GM19239 (cell line): ENCODE measurements around the gene PPP1R16B.
A peak's percentile ranks its signal among the peaks of the same experiment; 100 is the strongest.
"Not testable (repeated sequence)": the region's sequence is repeated elsewhere in the genome, so short reads cannot be mapped to it uniquely, and the experiment has no call there.

Experiments
- DNase-seq: peaks from one replicate; pipeline ENCODE4 v3.0.0; 2011; ENCODE audit warnings: low spot score; ENCODE audit not compliant: insufficient read length
- FAIRE-seq: peaks from 2 replicates; lab custom pipeline; 2011; peaks lifted over from hg19 to GRCh38; lab: Jason Lieb, UNC

PPP1R16B gene

DNA sequence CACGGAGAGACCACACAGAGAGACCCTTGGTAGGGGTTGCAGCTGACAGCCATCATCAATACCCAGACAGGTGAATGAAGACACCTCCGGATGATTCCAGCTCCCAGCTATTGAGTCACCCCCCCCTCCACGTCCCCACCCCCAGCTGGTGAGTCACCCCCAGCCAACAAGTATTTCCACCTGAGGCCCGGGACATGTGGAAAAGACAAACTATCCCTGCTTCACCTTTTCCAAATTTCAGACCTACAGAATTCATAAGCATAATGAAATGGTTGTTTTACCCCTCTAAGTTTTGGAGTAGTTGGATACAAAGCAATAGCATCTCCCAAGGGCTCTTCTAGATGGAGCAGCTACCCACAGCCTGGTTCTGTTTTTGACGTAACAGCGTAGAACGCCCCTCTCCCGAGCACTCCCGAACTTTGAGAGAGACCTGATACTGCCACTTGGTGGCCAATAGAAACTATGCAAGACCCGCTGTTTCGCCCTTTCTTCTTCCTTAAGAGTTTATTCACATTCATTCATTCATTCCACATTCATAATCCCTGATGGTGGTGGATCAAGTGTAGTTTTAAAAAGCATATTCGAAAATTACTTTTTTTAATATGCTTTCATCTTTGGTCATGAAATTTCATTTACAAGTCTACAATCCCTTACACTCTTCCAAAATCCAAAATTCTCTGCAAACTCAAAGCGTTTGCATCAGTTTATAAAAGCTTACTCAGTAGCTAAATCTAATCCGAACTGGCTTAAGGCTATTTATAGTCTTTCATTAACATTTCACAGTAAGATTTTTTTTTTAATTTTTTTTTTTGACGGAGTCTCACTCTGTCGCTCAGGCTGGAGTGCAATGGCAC, 15.1 kb upstream of the PPP1R16B start:
- FAIRE-seq (no peak), DNase-seq (no peak)

DNA sequence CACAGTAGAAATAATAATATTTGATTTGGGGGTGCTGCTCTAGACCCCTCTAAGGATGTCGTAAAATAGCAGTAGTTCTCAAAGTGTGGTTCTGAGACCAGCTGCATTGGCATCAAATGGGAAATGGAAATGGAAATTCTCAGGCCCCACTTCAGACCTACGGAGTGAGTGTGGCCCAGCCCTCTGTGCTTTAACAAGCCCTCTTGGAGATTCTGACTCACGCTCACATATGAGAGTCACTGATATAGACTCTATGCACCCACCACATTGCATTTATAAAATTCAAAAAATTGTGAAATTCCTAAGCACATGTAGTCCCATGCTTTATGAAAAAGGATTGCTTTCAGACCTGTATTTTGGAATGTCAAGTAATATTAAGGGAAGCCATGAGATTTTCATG, 14.2 kb upstream of the PPP1R16B start:
- no peak for FAIRE-seq
- DNase-seq: no peak

DNA sequence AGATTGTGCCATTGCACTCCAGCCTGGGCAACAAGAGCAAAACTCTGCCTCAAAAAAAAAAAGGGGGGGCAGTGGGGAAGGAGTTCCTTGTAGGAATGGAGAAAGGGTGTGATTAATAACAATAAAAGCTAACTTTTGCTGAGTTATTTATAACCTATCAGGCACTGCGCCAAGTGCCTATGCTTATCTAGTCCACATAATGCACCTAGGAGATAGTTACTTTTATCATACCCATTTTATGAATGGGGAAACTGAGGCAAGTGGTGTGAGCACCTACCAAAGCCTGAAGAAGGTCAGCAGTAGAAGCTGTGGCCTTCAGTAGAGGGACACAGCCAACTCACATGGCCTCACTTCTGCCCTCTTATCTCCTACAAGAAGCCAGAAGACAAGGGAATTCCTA, 13.6 kb upstream of the PPP1R16B start:
- DNase-seq (no peak), FAIRE-seq (no peak)

DNA sequence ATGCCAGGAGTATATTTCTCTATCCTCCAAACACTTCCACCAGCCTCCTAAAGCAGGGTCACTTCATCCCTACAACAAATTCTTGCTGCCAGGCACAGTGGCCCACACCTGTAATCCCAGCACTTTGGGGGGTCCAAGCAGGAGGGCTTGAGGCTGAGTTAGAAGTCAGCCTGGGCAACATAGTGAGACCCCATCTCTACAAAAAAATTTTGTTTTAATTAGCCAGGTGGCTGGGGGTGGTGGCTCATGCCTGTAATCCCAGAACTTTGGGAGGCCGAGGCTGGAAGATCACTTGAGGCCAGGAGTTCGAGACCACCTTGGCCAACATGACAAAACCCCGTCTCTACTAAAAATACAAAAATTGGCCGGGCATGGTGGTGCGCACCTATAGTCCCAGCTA, 11.4 kb upstream of the PPP1R16B start:
- not testable (repeated sequence) for FAIRE-seq, DNase-seq

DNA sequence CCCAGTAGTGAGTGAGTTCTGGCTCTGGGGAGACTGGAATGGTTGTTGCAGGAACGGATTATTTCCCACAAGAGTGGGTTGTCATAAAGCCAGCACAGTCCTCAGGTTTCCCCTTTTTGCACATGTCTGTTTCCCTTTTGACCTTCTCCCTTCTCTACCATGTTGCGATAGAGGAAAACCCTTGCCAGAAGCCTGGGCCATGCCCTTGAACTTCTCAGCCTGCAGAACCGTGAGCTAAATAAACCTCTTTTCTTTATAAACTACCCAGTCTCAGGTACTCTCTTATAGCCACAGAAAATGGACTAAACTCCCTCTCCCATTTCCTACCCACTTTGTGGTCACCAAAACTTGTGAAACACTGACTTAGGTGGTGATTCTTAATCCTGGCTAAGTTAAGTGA, 7.2 kb upstream of the PPP1R16B start:
- no peak for DNase-seq
- FAIRE-seq: no peak

DNA sequence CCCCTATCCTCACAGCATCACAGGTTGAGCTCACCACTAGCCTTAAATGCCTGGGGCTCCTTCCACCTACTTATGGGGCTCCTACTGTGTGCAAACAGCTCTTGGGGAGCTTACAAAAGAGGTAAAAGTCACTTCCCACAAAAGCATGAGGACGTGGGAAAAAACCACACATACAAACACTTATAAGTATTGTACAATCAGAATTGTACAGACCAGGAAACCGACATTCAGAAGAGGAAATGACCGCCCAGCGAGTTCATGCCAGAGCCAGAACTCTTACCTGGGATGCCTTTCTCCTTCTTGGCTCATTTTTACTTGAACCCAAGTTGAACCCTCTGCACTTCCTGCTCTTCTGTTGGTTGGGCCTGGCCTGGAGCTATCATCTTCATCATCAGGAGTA, 6.3 kb upstream of the PPP1R16B start:
- FAIRE-seq (no peak), DNase-seq (no peak)

DNA sequence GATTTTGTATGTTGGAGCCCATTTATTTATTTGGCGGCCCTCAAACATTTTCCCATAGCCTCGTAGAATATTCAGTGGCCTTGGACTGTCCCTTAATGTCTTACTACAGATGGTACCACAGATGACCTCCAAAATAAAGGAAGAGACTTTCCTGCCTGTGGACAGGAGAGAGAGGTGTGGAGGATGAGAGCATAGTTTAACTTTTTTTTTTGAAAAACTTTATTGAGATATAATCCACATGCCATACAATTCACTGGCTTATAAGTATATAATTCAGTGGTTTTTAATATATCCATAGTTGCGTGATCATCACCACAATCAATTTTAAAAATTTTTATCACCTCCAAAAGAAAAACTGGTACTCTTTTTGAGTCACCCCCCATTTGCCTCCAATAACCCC, 4.6 kb upstream of the PPP1R16B start:
- FAIRE-seq (no peak), DNase-seq (no peak)

DNA sequence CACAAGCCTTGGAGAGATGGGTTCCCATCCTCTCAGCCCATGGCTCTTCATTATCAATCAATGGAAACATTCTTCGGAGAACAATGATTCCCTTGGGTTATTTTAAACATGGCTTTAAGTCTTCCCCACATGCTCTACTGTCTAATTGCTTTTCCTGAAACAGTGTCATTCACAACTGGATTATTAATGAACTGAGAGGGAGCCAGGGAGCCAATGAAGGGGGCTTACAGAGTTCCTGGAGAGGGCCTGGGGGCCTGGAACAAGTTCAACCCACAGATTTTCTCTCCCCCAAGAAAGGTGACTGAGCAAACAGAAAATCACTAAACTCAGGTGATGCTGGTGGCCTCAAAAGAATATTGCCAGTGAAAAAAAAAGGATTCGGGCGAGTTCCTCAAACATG, 1.3 kb upstream of the PPP1R16B start:
- peak; percentile 26 for FAIRE-seq

DNA sequence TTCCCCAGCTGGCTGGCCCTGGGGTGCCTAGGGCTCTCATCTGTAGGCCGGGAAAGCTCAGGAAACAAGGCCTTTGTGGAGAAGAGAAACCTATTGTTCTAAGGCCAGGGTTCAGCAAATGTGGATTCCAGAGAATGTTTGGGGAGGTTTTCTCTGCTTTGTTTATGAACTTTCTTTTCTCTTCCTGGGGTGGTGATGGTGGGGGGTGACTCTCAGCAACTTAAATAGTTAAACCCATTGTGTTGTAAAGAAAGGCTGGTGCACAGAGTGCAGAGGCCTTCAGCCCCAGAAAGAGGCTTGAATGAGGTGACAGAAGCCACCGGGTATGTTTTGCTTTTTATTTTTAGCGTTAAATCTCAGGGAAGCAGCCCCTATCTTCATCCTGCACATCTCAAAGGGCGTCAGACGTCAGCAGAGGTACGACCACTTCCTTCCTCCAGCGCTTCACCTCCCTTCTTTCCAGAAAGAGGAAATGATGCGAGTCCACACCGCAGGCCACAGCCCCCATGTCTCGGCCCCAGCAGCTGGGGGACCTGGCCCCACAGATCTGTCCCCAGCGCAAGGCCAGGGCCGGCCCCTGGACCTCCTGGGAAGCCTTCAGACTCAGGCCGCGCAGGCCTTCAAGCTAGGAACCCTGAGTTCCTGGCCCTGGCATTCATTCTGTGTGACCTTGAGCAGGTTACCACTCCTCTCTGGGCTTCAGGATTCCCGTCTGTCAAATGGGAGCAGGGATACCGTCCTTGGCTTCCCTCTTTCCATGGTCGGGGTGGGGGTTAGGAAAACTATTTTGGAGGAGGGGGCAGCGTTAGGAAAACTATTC, 605 bp upstream of the PPP1R16B start:
- DNase-seq: peak; percentile 46
- FAIRE-seq: peak; percentile 97

More for the DNA sequence above, 1.3 kb upstream of the PPP1R16B start:
- no peak for DNase-seq

DNA sequence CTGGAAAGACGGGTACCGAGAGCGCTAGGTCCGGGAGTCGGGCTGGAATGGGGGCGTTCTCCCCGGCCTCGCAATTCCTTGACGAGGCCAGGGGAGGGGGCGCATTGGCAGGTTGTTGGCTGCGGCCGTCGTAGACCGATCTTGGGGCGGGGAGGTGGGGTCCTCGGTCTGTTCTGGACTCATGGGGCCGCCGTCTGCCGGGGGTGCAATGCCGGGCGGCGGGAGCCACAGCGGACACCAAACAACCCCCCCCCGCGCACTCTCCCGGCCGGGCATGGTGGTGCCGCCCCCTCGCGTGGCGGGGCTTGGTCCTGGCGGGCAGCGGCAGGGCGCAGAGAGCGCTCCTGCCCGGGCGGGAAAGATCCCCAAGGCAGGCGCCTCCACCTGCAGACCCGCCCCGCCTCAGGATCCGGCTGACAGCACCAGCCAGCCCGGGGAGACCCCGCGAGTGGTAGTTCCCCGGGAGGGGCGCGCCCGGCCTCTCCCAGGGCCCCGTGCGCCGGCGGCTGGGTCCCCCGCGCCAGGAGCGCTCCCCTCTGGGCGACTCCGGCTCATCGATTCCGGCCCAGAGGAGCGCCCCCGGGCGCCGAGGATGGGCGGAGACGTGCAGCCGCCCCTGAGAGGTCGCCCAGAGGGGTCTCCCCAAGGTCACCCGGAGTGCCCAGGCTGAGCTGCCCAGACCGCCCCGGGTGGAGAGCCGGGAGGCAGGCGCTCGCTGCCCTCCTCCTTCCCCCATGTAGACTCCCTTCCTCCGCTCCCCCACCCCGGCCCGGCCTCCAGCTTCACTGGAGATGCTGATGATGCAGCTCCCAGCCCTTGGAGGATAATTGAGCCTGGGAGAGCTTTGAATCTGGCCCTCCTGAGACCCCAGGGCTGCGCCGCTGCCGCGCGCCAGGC, 709 bp downstream of the PPP1R16B start:
- FAIRE-seq: no peak
- DNase-seq: no peak

DNA sequence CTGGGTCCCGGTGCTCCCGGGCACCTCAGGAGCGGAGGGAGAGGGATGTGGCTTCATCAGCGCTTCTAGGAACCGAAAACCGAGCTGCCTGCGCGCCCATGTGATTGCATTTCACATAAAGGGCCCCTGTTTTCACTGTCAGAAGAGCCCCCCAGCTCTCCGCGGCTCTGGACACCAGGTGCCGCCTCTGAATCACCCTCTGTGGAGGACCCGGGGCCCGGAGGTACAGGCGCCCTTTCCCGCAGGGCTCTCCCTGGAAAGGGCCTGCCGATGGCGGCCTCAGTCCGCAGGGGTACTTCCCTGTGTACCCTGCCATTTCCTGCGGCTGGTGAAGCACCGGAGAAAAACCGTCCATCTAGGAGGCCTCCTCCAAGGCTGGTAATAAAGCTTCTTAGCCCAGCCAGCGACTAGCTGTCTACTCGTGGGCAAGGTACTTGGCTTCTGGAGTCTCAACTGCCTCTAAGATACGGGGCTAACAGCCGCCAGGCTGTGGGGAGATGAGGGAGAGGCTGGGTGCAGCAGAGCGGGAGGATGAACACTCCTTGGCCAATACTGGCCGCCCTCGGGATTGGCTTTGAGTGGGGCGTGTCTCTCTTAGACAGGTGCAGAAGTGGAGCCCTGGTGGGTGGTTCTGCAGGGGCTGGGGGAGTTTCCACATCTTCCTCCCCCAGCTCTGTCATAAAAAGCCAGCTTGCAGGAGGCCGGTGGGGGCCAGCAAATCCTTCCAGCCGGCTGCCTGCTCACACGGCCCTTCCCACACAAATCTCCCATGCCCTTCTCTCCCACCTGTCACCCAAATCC, 1.6 kb downstream of the PPP1R16B start:
- no peak for DNase-seq

DNA sequence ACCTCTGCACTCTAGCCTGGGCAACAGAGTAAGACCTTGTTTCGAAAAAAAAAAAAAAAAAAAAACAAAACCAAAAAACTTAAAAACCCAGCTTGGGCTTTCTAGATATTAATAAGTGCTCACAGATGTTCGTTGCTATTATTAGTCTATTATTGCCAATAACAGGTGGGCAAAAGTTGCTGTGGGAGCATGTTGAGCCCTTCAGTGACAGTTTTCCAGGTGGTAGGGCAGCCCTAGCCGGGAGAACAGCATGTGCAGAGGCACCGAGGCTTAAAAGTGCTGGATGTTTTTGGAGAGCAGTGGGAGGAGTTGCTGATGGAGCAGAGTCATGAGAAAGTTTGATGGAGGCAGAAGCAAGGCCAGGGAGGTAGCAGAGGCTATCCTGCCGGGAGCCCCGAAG, 4.4 kb downstream of the PPP1R16B start:
- DNase-seq (no peak), FAIRE-seq (peak; percentile 73)

More for the DNA sequence above, 1.6 kb downstream of the PPP1R16B start:
- peak; percentile 86 for FAIRE-seq

DNA sequence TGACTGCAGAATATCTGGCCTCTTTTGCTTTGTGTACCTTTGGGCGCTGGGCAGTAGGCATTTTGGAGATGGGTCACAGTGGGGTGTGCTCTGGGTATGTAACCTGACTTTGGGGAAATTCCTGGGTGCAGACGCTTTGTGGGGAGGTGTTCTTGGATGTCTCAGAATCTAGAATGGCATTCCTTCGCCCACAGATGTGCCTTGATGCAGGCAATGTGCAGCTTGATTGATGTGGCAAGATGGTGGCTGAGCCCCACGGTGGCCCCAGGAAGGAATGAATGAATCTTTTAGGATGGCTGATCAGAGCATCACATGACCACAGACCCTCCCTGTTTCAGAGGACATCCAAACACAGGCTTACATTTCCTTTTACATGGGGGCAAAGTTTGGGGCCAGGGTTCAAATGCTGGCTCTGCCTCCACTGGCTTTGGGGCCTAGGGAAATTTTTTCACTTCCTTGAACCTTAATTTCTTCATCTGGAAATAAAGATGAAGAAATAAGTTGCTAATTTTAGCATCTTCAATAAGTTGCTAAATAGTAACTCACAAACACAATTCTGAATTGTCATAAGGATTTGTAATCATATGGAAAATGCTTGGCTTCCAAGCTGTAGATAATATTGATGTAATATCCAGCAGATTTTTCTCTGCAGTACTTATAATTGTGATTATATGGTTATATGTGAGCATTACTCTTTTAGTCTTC, 5.6 kb downstream of the PPP1R16B start:
- DNase-seq: no peak
- FAIRE-seq: peak; percentile 55

DNA sequence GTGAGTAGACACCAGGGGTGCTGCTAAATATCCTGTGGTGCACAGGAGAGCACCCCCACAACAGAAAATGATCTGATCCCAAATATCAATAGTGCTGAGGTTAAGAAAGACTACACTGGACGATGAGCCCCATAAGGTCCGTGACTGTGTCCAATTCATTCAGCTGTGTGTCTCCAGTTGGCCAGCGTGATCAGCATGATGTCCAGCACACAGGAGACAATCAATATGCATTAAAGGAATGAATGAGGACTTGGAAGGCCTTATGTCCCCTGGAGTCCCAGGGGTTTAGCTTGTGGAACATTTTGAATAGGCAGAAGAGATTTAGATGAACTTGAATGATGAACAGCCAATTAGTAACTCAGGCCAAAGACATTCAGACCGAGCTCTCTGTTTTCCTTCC, 6.3 kb downstream of the PPP1R16B start:
- DNase-seq (no peak), FAIRE-seq (peak; percentile 21)

DNA sequence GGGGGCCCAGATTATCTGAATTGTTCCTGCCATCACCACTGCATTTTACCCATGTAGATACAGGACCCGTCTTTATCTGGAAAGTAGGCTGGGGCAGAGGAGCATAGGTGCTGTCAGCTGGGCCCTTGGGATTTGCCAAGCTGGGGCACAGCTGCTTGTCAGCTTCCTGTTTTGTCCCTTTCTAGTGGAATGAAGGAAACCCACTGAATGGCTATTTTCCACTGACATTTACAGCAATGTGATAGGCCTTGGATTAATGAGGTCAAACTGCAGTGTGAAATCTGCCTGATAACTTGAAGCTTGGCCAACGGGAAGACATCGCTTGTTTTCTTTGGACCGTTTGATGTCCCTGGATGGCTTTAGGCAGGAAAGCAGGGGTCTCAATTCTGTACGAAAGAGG, 6.7 kb downstream of the PPP1R16B start:
- FAIRE-seq: peak; percentile 73
- no peak for DNase-seq

DNA sequence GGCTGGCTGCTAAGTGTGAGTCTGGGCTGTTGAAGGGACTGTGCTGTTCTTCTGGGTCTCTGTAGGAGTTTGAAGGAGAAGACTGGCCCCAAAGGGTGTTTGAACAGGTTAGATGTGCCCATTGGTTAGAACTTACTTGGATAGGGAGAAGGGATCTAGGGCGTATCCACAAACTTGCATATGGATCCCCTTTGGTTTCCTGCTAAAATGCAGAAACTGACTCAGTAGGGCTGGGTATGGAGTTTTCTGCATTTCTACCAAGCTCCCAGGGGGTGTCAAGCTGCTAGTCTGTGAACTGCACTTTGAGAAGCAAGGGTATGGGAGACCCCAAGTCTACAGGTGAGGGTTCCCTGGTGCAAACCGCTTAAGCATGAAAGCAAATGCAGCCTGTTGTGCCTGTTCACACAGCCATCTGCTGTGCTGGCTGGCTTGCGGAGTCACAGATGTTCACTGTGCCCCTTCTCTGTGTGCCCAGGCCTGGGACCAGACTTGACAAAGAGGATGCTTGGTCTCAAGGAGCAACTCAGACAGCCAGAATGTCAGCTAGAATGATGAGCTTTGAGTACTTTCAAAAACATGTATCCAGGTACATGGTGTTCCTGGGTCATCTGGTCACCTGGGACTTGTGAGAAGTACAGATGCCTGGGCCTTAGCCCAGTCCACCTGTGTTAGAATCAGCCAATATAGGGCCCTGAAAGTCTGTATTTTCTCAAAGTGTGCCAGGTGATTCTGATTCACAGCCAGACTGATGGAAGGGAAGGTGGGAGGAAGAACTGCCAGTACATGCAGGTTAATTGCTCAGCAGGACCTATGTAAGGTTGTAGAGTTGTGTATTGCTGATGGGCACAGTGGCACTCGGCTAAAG, 7.4 kb downstream of the PPP1R16B start:
- no peak for FAIRE-seq

DNA sequence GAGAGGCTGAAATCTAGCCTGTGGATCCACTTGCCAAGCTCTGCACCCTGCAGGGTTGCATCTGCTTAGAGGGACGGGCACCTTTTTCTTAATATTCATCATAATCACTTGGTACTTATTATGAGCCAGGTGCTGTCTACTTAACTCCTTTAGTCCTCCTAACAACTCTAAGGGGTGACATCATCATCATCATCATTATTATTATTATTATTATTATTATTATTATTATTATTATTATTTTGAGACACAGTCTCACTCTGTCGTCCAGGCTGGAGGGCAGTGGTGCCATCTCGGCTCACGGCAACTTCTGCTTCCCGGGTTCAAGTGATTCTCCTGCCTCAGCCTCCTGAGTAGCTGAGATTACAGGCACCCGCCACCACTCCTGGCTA, 8.1 kb downstream of the PPP1R16B start:
- DNase-seq, FAIRE-seq: not testable (repeated sequence)

More for the DNA sequence above, 7.4 kb downstream of the PPP1R16B start:
- no peak for DNase-seq

DNA sequence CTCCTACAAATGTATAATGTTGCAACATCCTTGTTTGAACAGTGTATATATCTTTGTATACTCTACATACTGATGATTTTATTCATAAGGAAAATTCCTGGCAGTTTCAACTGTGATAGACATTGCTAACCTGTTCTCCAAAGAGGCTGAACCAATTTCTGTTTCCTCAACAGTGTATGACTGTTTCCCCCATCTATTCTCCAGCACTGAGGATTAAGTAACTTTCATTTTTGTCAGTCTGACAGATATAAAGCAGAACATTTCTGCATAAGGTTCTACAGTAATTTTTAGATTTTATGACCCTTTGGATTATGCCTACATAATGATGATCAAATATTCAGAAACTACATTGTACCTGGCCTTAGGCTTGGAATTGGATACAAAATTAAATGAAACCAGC, 9.9 kb downstream of the PPP1R16B start:
- FAIRE-seq (no peak), DNase-seq (no peak)
